Activated CD8-positive, alpha-beta T cell treated with anti-CD3 and anti-CD28 coated beads for 36 hours (primary cell): ENCODE measurements around the gene MTSS2. TPM values are rescaled to one million over a fixed set of nuclear protein-coding genes. Genes with fewer than 3 reads are reported as not detected.
A peak's percentile ranks its signal among the peaks of the same experiment; 100 is the strongest.

ENCODE experiments used
- ATAC-seq: fragments of 200-7000 bp; cut with Tn5 transposase; one replicate; pipeline ENCODE4 v1.10.0; 2021; ENCODE audit warnings: mild to moderate bottlenecking, moderate library complexity
- CTCF ChIA-PET: fragments of 350-600 bp; sonication (Branson Sonifier 250); formaldehyde crosslinking; loops from one replicate; lab custom pipeline; 2021; ENCODE audit warnings: antibody characterized with exemption; lab: Charles Lee
- POLR2A ChIA-PET: fragments of 350-600 bp; sonication (Branson Sonifier 250); formaldehyde crosslinking; loops from one replicate; lab custom pipeline; 2021; ENCODE audit warnings: antibody characterized with exemption; lab: Charles Lee
- DNase-seq: peaks from one replicate; pipeline ENCODE4 v3.0.0-alpha.2; 2020
- H3K27ac Mint-ChIP-seq: one replicate; pipeline ENCODE4 v1.8.0; 2021; ENCODE audit warnings: mild to moderate bottlenecking, mixed read lengths
- H3K27me3 Mint-ChIP-seq: one replicate; pipeline ENCODE4 v1.8.0; 2021; ENCODE audit warnings: mixed read lengths
- H3K36me3 Mint-ChIP-seq: one replicate; pipeline ENCODE4 v1.8.0; 2021; ENCODE audit warnings: low read depth, mixed read lengths
- H3K4me1 Mint-ChIP-seq: one replicate; pipeline ENCODE4 v1.8.0; 2021; ENCODE audit warnings: low read depth, mixed read lengths
- H3K4me3 Mint-ChIP-seq: one replicate; pipeline ENCODE4 v1.8.0; 2021; ENCODE audit warnings: mild to moderate bottlenecking, moderate library complexity, mixed read lengths
- H3K9me3 Mint-ChIP-seq: one replicate; pipeline ENCODE4 v1.8.0; 2021; ENCODE audit warnings: mixed read lengths
- CTCF ChIP-seq: fragments of 200-600 bp; IDR thresholded peaks from one replicate; pipeline ENCODE4 v1.8.0; 2022; ENCODE audit warnings: antibody characterized with exemption, mild to moderate bottlenecking
- intact Hi-C: fragments of 100-400 bp; cut with micrococcal nuclease; formaldehyde crosslinking; loops from one replicate; pipeline ENCODE4 v1.10.0; 2022
- total RNA-seq, 2 experiments: library from RNA; stranded (reverse); gene quantifications; one replicate each; pipeline ENCODE4 v1.2.3, GENCODE V29; 2021

The MTSS2 gene
- total RNA-seq, 2 experiments from 2014 or later = 4.4 to 4.6 TPM

- H3K4me3 Mint-ChIP-seq = no peak overlapping the region
- H3K27me3 Mint-ChIP-seq = no peaks in the 10 kb centered on the region
- H3K36me3 Mint-ChIP-seq = no peaks in the 10 kb centered on the region
- intact Hi-C loops = no loop called here
- CTCF ChIA-PET = no interaction called here
- H3K27ac Mint-ChIP-seq = no peak overlapping the region
- POLR2A ChIA-PET = no interaction called here
- H3K9me3 Mint-ChIP-seq = no peaks in the 10 kb centered on the region
- no peak for ATAC-seq
- TF ChIP-seq CTCF = no peak
- peaks cover 30% of the 10 kb centered on the region for H3K4me1 Mint-ChIP-seq
- no peak for DNase-seq
Observed at GRCh38 chr16:70700101-70701020, 14.5 kb upstream of the MTSS2 start.

- intact Hi-C loops = no loop called here
- no peak for TF ChIP-seq CTCF
- Mint-ChIP-seq H3K27ac (no peak overlapping the region), H3K9me3 (no peaks in the 10 kb centered on the region), H3K36me3 (no peaks in the 10 kb centered on the region), H3K4me3 (no peak overlapping the region), H3K27me3 (no peaks in the 10 kb centered on the region), H3K4me1 (peaks cover 33% of the 10 kb centered on the region)
- CTCF ChIA-PET = no interaction called here
- no peak for DNase-seq
- ATAC-seq = no peak
- POLR2A ChIA-PET = no interaction called here
Observed at GRCh38 chr16:70699696-70700095, 13.8 kb upstream of the MTSS2 start.

GRCh38 chr16:70698901-70699300 lies 13.0 kb upstream of the MTSS2 start:
- intact Hi-C loops = no loop called here
- TF ChIP-seq CTCF = no peak
- ChIA-PET POLR2A (no interaction called here), CTCF (interaction anchor here (1.0 kb wide), 1 partner anchor 40 kb away, joined by 3 read pairs; no protein-coding TSS in a partner anchor)
- H3K27ac Mint-ChIP-seq = peak overlapping the region; percentile 16
- ATAC-seq (no peak), DNase-seq (no peak)
- H3K27me3 Mint-ChIP-seq = no peaks in the 10 kb centered on the region
- H3K9me3 Mint-ChIP-seq = no peaks in the 10 kb centered on the region
- no peaks in the 10 kb centered on the region for H3K36me3 Mint-ChIP-seq
- no peak overlapping the region for H3K4me3 Mint-ChIP-seq
- peaks cover 33% of the 10 kb centered on the region for H3K4me1 Mint-ChIP-seq

GRCh38 chr16:70697594-70698170 lies 11.8 kb upstream of the MTSS2 start:
- intact Hi-C loops = no loop called here
- no peaks in the 10 kb centered on the region for H3K9me3 Mint-ChIP-seq
- ATAC-seq (no peak), DNase-seq (no peak)
- H3K4me1 Mint-ChIP-seq = peaks cover 37% of the 10 kb centered on the region
- peak overlapping the region; percentile 87 for H3K27ac Mint-ChIP-seq
- no peak overlapping the region for H3K4me3 Mint-ChIP-seq
- POLR2A ChIA-PET = no interaction called here
- H3K27me3 Mint-ChIP-seq = no peaks in the 10 kb centered on the region
- H3K36me3 Mint-ChIP-seq = no peaks in the 10 kb centered on the region
- CTCF ChIA-PET = interaction anchor here (1.1 to 1.3 kb wide), 2 partner anchors 26 to 74 kb away, joined by 3 to 4 read pairs; no protein-coding TSS in a partner anchor
- no peak for TF ChIP-seq CTCF
